HG02571 (cell line): ENCODE measurements around the gene CKMT1A.

Experiments used
- ATAC-seq: cut with Tn5 transposase; IDR thresholded peaks from one replicate; pipeline ENCODE4 v1.9.1; 2021; ENCODE audit warnings: mild to moderate bottlenecking, moderate library complexity; ENCODE audit not compliant: unreplicated experiment

Gene CKMT1A

DNA sequence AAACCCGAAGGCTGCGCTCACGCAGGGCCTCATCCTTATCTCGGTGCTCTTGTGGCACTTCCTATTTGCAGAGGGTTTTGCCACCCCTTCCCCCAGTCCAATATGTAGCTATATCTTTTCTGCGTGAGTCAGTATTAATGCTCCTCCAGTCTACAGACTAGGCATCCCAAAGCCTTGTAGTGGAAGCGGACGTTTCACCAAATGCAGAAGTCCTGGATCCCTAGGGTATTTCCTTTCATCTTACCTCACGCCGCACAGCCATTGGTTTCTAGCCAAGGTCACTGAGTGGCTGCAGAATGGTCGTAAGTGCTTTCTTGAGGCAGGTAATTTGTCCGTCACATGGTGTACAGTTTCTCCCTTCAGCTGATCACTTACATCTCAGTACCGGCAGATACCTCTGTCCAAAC lies 53.2 kb downstream of the CKMT1A start:
- peak; percentile 8 for ATAC-seq

DNA sequence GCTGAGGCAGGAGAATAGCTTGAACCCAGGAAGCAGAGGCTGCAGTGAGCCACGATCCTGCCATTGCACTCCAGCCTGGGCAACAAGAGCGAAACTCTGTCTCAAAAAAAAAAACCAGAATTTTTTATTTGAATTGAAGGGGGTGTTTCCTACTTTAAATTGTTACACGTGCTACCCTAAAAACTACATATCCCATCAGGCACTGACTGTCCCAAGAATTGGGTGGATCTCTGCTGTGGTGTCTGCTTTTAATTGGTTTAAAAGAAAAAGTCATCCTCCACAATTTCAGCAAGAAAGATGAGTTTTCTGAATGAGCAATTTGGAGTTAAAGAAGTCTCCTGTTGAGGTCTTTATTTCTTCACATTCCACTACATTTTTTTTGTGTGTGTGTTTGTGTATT lies 54.7 kb downstream of the CKMT1A start:
- no peak for ATAC-seq
